ENCODE data around the gene PLXNA2. TPM values are rescaled to one million over a fixed set of nuclear protein-coding genes. Genes with fewer than 3 reads are reported as not detected.
A peak's percentile ranks its signal among the peaks of the same experiment; 100 is the strongest.

Gene PLXNA2
- total RNA-seq, 1 donor from 2014 or later, result 37.4 TPM

- DNase-seq (ENCODE audit: low spot score), result no peak
Observed at GRCh38 chr1:207993477-207994445, 250.4 kb downstream of the PLXNA2 start.

DNA sequence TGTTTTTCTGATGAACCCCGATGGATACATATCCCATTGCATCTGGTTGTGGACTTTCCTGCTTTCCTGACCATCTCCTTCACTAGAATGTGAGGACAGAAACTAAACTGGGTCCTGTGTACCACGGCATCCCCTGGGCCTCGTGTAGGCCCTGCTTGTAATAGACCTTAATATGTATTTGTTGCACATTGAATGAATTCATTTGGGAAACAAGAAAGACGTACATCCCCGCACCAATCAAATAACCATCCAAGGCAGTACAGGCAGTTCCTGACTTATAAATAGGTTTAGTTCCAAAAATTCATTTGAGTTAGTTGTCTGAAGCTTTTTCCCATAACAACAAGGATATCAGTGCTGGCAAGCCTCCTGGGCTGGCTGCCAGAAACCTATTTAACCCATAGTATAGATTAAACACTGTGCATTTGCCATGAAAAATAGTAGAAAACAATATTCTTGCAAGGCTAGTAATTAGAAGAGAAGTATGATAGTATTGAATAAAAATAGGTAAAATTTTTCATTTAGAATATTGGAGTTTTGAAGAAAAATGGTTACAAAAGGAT is 251.4 kb downstream of the PLXNA2 start:
- DNase-seq (ENCODE audit: low spot score), result no peak

DNA sequence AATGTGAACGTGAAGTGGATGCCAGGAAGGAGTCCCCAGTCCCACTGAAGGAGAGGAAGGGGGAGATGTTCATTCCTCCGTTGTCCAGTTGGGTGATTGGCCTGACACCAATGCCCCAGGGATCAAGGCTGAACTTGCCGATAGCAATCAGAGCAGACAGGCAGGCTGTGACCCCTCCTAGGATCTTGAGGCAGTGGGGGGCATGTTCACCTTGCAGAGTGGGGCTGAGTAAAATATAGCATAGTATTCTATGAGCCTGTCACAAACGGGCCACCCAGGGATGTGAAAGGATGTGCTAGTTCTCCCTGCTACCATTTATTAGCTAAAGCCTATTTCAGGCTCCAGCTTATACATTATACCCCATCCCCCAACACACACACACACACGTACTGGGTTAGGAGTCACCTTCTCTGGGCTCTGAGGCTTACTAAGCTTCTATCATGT is 252.6 kb downstream of the PLXNA2 start:
- DNase-seq (ENCODE audit: low spot score), result no peak

- no peak for DNase-seq (ENCODE audit: low spot score)
Observed at GRCh38 chr1:207990876-207991582, 253.2 kb downstream of the PLXNA2 start.

GRCh38 chr1:207990455-207990854 is 253.7 kb downstream of the PLXNA2 start:
- no peak for DNase-seq (ENCODE audit: low spot score)

DNA sequence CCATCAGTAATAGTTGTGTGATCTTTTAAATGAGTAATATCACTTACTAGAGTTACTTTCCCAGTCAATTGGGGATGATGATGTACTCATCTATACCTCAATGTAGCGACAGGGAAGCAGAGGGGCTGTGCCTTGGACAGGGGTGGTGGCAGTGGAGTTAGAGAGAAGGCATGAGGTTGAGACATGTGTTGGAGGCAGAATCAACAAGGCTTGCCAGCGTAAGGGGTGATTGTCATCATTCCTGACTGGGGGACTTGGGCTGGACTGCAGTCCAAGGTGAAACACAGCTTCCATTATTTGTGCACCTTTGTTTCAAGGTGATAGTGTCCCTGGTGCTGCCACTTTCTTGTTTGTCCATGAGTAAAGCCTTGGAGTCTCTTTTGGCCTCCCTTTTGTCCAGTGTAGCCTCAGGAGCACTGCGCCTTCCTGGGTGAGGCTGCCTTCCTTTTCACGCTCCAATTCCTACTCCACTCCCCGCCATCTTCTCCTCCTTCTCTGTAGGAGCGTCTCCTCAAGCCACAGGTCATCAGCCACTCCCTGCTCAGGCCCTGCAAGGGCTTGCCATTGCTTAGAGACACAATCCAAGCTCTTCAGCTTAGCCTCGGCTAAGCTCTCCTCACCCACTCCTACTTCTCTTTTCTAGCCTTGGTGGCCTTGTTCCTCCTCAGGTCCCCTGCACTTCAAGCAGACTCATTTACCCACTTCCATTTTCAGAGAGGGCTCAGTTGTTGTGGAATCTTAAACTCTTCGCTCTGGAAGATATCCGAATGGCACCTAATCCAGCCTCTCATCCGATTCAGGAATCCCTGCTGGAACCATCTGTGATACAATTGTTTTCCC is 255.6 kb downstream of the PLXNA2 start:
- DNase-seq (ENCODE audit: low spot score), result no peak

GRCh38 chr1:207987164-207987563 is 257.0 kb downstream of the PLXNA2 start:
- no peak for DNase-seq (ENCODE audit: low spot score)

- no peak for DNase-seq (ENCODE audit: low spot score)
Observed at GRCh38 chr1:207985996-207986395, 258.2 kb downstream of the PLXNA2 start.

DNA sequence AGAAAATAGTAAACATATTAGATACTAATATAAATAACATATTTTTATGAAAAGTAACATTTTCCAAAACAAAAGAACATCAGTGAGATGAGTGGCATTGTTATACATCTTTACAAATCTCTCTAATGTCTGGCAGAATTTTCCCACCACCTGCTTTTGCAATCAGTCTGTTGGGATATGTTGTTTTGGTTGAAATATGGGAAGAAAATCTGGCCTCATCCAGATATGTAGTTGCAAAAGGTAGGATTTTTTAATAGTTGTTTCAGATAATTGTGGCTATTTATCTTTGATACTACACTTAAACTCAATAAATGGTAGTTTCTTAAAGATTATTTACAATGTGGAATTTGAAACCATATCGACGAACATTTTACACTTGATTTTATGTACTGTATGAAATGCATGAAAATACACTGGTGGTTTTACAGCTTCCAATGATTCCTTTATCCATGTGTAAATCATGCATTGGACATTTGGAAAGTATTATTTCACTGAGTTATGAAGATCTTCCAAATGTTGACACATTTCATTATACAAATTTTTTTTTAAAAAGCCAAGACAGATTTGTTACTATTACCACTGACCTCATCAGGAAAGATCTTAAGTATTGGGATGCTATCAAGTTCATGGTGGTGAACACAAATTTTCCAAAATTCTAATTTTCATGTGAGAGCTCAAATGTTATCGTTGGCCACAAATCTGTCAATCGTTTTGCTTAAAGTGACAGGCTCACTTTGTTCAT is 259.2 kb downstream of the PLXNA2 start:
- no peak for DNase-seq (ENCODE audit: low spot score)

- DNase-seq (ENCODE audit: low spot score), result peak; percentile 57
Observed at GRCh38 chr1:207983044-207983635, 261.0 kb downstream of the PLXNA2 start.

GRCh38 chr1:207981976-207982375 is 262.2 kb downstream of the PLXNA2 start:
- DNase-seq (ENCODE audit: low spot score), result no peak

DNA sequence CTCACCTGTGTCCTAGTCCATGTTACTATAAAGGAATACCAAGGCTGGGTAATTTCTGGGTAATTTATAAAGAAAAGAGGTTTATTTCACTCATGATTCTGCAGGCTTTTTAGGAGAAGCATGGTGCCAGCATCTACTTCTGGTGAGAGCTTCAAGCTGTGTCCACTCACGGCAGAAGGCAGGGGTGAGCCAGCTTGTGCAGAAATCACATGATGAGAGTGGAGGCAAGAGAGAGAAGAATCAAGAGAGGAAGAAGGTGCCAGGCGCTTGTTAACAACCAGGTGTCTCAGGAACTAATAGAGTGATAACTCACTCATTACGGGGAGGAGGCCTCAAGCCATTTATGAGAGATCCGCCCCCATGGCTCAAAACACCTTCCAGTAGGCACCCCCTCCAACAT is 265.7 kb downstream of the PLXNA2 start:
- DNase-seq (ENCODE audit: low spot score), result no peak

DNA sequence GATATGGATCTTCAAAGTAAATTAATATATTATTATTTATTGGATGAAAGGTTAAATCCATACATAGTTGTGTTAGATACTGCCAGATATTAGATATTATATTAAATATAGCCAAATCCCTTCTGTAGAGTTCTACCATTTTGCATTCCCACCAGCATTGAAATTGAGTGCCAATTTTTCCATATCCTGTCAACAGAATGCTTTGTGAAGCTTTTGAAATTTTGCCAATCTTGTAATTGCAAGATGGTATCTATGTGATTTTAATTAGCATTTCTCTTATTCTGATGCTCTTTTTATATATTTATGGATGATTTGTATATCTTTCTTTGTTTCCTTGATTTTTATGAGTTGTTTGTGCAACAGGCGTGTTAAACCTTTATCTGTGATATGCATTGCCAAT is 266.3 kb downstream of the PLXNA2 start:
- DNase-seq (ENCODE audit: low spot score), result no peak

GRCh38 chr1:207973898-207974568 is 270.2 kb downstream of the PLXNA2 start:
- DNase-seq (ENCODE audit: low spot score), result no peak

- no peak for DNase-seq (ENCODE audit: low spot score)
Observed at GRCh38 chr1:207972337-207972736, 271.8 kb downstream of the PLXNA2 start.
